Lower leg skin (tissue), 4 donors: ENCODE results near the gene NEK2. TPM values are rescaled to one million over a fixed set of nuclear protein-coding genes. Genes with fewer than 3 reads are reported as not detected.

Experiments
- DNase-seq, 2 donors: peaks; one replicate each; pipeline ENCODE4 v3.0.0-alpha.2; 2019; ENCODE audit warnings: low spot score in 2 of 2
- H3K4me3 ChIP-seq: fragments of 200-600 bp; sonication (generic); 2 replicates; pipeline ENCODE4 v1.5.1; 2017; ENCODE audit warnings: mild to moderate bottlenecking, low read depth; ENCODE audit not compliant: poor library complexity, severe bottlenecking
- POLR2A ChIP-seq, 2 donors: fragments of 450-650 bp; IDR thresholded peaks; one replicate each; pipeline ENCODE4 v1.6.1; 2016 to 2017; ENCODE audit warnings: antibody characterized with exemption in 2 of 2, mild to moderate bottlenecking in 1 of 2, moderate library complexity in 1 of 2
- whole genome bisulfite sequencing, 2 donors: methylation state at CpG; one replicate each; pipeline ENCODE4 v1.1.5; 2018; 5-methylcytosine and 5-hydroxymethylcytosine counted together
- intact Hi-C: fragments of 100-400 bp; cut with DNase I; formaldehyde crosslinking; loops from one replicate; pipeline ENCODE4 v1.15.0; 2023; ENCODE audit warnings: low total_unique reads
- total RNA-seq, 4 donors: library from RNA; depleted of rRNA; stranded (reverse); fragments of >200 nt; gene quantifications; one replicate each; pipeline ENCODE4 v1.1.0, GENCODE V29; 2016
- TF ChIP-seq, protein P1 (sequence below), 3 donors: fragments of 450-650 bp; IDR thresholded peaks; one replicate each; pipeline ENCODE4 v1.5.1; 2016; ENCODE audit warnings: antibody characterized with exemption in 3 of 3, mild to moderate bottlenecking in 3 of 3, moderate library complexity in 2 of 3

Gene NEK2
- total RNA-seq, 4 donors from 2014 or later, result 1.5 to 3.7 (median 2.7) TPM; not detected in 1

DNA sequence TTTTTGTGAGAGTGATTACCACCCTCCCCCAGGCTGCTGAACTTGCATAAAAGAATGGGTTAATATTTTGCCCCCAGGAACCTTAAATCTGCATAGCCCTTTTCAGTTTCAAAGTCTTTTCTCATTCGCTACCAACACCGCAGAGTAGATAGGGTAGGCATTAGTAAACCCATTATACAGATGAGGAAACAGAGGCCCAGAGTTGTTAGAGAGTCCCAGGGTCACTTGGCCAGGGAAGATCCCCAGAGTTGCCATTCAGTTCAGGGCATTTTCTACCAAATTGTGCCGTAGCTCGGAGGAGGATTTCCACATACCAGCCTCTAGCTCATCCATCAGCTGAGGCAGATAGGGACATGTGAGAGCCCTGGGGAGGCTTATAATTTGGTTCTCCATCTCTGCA is 40.5 kb downstream of the NEK2 start:
- intact Hi-C loops, result no loop called here
- no peak overlapping the region for H3K4me3 ChIP-seq
- TF ChIP-seq, protein P1, sequence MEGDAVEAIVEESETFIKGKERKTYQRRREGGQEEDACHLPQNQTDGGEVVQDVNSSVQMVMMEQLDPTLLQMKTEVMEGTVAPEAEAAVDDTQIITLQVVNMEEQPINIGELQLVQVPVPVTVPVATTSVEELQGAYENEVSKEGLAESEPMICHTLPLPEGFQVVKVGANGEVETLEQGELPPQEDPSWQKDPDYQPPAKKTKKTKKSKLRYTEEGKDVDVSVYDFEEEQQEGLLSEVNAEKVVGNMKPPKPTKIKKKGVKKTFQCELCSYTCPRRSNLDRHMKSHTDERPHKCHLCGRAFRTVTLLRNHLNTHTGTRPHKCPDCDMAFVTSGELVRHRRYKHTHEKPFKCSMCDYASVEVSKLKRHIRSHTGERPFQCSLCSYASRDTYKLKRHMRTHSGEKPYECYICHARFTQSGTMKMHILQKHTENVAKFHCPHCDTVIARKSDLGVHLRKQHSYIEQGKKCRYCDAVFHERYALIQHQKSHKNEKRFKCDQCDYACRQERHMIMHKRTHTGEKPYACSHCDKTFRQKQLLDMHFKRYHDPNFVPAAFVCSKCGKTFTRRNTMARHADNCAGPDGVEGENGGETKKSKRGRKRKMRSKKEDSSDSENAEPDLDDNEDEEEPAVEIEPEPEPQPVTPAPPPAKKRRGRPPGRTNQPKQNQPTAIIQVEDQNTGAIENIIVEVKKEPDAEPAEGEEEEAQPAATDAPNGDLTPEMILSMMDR (IDR thresholded peaks at IDR 0.05), result no peak
- DNase-seq, result no peak
- WGBS, 2 donors, result 93 to 94% methylated on average over 4 of the region's 4 CpGs

DNA sequence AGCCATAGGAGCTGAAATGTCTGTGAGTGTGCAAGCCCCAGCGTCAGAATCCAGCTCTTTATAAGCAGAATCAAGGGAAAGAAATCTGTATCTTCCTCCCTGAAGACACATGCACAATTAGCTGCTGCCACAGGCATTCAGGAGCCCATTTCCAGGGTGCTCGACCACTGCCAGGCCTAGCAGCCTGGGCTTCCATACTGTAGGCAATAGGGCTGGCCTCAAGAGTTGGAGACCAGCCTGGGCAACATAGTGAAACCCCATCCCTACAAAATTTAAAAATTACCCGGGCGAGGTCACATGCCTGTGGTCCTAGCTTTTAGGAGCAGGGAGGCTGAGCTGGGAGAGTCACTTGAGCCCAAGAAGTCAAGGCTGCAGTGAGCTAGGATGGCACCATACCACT is 41.0 kb downstream of the NEK2 start:
- intact Hi-C loops, result no loop called here
- DNase-seq, result peak in 1 of 2 donors; percentile 36

DNA sequence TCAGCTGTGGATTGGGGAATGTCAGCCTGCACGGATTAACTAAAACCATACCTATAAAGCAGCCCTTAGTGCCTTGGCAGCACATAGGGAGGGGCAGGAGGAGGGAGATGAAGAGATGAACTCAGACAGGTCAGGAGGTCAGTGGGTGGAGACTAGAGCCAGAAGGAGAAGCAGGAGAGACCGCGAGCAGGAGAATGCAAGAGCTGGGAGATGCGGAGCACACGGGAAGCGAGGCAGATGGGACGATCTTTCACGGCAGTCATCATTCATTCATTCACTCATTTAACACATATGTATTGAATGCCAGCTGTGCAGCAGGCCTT is 41.9 kb downstream of the NEK2 start:
- no peak for TF ChIP-seq POLR2A (IDR thresholded peaks at IDR 0.05)
- TF ChIP-seq, protein P1 (IDR thresholded peaks at IDR 0.05), result no peak
- WGBS, 2 donors, result 60 to 75% methylated on average over 8 of the region's 8 CpGs
- intact Hi-C loops, result no loop called here
- no peak overlapping the region for H3K4me3 ChIP-seq
- no peak for DNase-seq

More for the DNA sequence above, 41.0 kb downstream of the NEK2 start:
- no peak overlapping the region for H3K4me3 ChIP-seq
- TF ChIP-seq POLR2A (IDR thresholded peaks at IDR 0.05), result no peak
- TF ChIP-seq, protein P1 (IDR thresholded peaks at IDR 0.05), result no peak
- WGBS, 2 donors, result 93 to 95% methylated on average over 4 of the region's 4 CpGs

DNA sequence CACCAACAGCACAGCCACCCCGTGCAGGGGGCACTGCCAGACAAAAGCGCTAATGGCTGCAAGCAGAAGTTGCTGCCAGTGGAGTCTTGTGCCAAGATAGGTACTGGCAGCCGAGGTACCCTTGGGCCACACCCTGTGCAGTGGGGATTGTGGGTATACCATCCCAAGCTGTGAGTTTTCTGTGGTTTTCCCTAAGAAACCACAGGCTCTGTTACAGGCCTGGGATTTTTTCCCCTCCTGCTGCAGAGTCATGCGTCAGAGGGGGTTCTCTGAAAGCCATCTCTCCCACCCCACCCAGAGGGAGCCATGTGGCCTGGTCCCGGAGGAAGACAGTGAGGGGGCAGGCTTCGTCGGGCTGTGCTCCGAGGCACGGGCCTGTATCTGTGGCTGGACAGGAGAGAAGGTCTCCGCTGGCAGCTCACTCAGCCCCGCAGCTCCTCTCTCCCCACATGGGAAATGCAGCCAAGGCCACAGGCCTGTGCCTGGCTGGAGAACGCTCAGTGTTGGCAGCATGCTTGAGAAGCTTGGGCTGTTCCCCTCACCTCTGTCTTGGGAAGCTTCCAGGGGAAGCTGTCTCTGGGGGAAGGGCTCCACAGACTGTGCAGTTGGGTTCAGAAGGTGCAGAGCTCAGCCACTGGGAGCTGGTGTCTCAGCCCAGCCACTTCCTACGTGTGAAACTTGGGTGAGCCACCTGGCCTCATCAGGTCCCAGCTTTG is 42.5 kb downstream of the NEK2 start:
- TF ChIP-seq, protein P1 (IDR thresholded peaks at IDR 0.05), result no peak
- TF ChIP-seq POLR2A (IDR thresholded peaks at IDR 0.05), result no peak
- no peak for DNase-seq
- intact Hi-C loops, result no loop called here
- 33 to 40% methylated on average over 13 of the region's 13 CpGs for WGBS, 2 donors
- H3K4me3 ChIP-seq, result no peak overlapping the region

DNA sequence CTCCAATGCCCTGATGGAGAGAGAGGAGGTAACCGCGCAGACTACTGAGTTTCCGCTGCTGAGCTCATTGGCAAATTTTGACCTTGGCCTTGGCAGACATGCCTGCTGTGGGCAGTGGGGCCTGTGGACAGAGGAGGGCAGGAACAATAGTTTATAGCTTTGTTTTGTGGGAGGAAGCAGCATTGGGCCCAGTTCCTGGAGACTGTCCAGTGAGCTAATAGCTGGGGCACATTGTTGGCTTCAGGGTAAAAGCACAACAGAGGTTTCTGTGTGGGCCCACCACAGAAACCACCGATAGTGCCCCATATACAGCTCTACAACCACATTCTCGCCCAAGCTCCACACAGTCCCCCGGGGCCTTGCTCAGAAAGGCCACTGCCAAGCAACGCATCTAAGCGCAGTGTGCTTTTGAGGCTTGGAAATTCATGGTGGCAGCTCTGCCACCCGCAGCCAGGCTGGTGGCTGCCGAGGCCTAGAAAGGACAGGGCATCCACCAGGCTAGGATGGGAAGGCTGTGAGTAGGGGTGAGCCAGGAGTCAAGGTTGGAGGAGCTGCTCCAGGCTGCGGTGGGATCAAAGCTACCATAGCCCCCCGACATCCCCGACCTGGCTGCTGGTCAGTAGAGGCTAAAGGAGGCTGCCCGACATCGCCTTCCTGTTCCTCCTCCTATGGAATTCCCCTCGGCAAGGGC is 43.2 kb downstream of the NEK2 start:
- intact Hi-C loops, result no loop called here
- TF ChIP-seq POLR2A (IDR thresholded peaks at IDR 0.05), result no peak
- TF ChIP-seq, protein P1 (IDR thresholded peaks at IDR 0.05), result no peak
- WGBS, 2 donors, result 55 to 58% methylated on average over 16 of the region's 16 CpGs
- no peak for DNase-seq
- H3K4me3 ChIP-seq, result no peak overlapping the region
